Activated CD8-positive, alpha-beta memory T cell treated with anti-CD3 and anti-CD28 coated beads for 1 hour (primary cell): ENCODE measurements around the gene CCL25.

Source experiments
- DNase-seq, 2 donors: peaks; one replicate each; pipeline ENCODE4 v3.0.0-alpha.2; 2020; ENCODE audit warnings: low read depth in 1 of 2; ENCODE audit errors: extremely low read depth in 1 of 2

The CCL25 gene

GRCh38 chr19:8044018-8044417 lies 8.5 kb upstream of the CCL25 start:
- no peak for DNase-seq

- DNase-seq = no peak
Observed at GRCh38 chr19:8045872-8046568, 6.5 kb upstream of the CCL25 start.

GRCh38 chr19:8046569-8047165 lies 5.9 kb upstream of the CCL25 start:
- no peak for DNase-seq

- DNase-seq = peak; percentile 65 to 69
Observed at GRCh38 chr19:8050274-8051096, 2.1 kb upstream of the CCL25 start.

GRCh38 chr19:8054169-8054568 lies 1.6 kb downstream of the CCL25 start:
- DNase-seq = no peak

- no peak for DNase-seq
Observed at GRCh38 chr19:8056533-8056932, 4.0 kb downstream of the CCL25 start.

- no peak for DNase-seq
Observed at GRCh38 chr19:8057545-8058270, 5.1 kb downstream of the CCL25 start.

GRCh38 chr19:8064911-8065874 lies 12.6 kb downstream of the CCL25 start:
- no peak for DNase-seq

- no peak for DNase-seq
Observed at GRCh38 chr19:8065875-8066261, 13.3 kb downstream of the CCL25 start.

GRCh38 chr19:8069096-8069973 lies 16.8 kb downstream of the CCL25 start:
- no peak for DNase-seq

GRCh38 chr19:8071912-8072311 lies 19.4 kb downstream of the CCL25 start:
- no peak for DNase-seq

- DNase-seq = no peak
Observed at GRCh38 chr19:8074501-8074900, 21.9 kb downstream of the CCL25 start.

- no peak for DNase-seq
Observed at GRCh38 chr19:8075158-8076074, 22.9 kb downstream of the CCL25 start.

GRCh38 chr19:8079988-8080387 lies 27.4 kb downstream of the CCL25 start:
- no peak for DNase-seq

- no peak for DNase-seq
Observed at GRCh38 chr19:8080832-8081231, 28.3 kb downstream of the CCL25 start.

GRCh38 chr19:8081569-8082550 lies 29.3 kb downstream of the CCL25 start:
- DNase-seq = no peak

- DNase-seq = no peak
Observed at GRCh38 chr19:8083141-8083540, 30.6 kb downstream of the CCL25 start.
